Hepatocyte (in vitro differentiated cells): Measurements from ENCODE around the gene WRNIP1.

ENCODE experiments used
- EZH2 ChIP-seq: fragments of 200-600 bp; sonication (generic); IDR thresholded peaks from 2 replicates; pipeline ENCODE4 v1.6.1; 2016; ENCODE audit warnings: antibody characterized with exemption, mild to moderate bottlenecking, borderline replicate concordance
- EZH2phosphoT487 ChIP-seq: fragments of 200-600 bp; sonication (generic); IDR thresholded peaks from one replicate; pipeline ENCODE4 v1.6.1; 2018; ENCODE audit warnings: antibody characterized with exemption, mild to moderate bottlenecking, low read depth, moderate library complexity; ENCODE audit not compliant: unreplicated experiment, severe bottlenecking
- TF ChIP-seq, protein P1 (sequence below): fragments of 200-600 bp; sonication (generic); IDR thresholded peaks from 2 replicates; pipeline ENCODE4 v1.5.1; 2016; ENCODE audit warnings: antibody characterized with exemption, mild to moderate bottlenecking; ENCODE audit not compliant: poor library complexity

DNA sequence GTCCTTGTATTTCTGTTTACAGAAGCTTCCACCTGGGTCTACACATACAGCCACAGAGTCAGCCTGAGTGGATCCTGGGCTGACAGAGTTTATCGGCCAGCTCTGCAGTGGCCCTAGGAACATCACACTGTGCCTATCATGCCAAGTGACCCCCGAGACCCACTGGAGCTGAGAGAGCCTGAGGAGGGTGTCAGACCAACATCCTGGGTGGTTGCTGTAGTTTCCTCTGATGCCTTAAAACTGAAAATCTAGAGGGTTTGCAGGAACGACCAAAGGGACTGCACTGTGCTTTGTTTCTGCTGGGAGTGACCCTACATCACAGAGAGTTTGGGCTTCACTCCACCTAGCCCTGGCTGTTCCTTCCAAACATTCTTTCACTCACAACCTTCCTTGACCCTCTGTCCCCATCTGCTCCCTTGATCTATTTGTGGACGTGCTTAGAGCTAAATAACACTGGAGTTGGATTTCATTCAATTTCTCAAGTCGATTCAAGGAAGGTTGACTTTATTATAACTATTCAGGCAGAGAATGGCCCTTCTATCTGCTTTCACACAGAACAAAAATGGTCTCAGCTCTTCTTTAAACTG is 32.6 kb upstream of the WRNIP1 start:
- TF ChIP-seq, protein P1, sequence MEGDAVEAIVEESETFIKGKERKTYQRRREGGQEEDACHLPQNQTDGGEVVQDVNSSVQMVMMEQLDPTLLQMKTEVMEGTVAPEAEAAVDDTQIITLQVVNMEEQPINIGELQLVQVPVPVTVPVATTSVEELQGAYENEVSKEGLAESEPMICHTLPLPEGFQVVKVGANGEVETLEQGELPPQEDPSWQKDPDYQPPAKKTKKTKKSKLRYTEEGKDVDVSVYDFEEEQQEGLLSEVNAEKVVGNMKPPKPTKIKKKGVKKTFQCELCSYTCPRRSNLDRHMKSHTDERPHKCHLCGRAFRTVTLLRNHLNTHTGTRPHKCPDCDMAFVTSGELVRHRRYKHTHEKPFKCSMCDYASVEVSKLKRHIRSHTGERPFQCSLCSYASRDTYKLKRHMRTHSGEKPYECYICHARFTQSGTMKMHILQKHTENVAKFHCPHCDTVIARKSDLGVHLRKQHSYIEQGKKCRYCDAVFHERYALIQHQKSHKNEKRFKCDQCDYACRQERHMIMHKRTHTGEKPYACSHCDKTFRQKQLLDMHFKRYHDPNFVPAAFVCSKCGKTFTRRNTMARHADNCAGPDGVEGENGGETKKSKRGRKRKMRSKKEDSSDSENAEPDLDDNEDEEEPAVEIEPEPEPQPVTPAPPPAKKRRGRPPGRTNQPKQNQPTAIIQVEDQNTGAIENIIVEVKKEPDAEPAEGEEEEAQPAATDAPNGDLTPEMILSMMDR: no peak
- TF ChIP-seq EZH2: no peak
- TF ChIP-seq EZH2phosphoT487: no peak
